Measurements from ENCODE around the gene CEP76. TPM values are rescaled to one million over a fixed set of nuclear protein-coding genes. Genes with fewer than 3 reads are reported as not detected.

CEP76 gene, protein sequence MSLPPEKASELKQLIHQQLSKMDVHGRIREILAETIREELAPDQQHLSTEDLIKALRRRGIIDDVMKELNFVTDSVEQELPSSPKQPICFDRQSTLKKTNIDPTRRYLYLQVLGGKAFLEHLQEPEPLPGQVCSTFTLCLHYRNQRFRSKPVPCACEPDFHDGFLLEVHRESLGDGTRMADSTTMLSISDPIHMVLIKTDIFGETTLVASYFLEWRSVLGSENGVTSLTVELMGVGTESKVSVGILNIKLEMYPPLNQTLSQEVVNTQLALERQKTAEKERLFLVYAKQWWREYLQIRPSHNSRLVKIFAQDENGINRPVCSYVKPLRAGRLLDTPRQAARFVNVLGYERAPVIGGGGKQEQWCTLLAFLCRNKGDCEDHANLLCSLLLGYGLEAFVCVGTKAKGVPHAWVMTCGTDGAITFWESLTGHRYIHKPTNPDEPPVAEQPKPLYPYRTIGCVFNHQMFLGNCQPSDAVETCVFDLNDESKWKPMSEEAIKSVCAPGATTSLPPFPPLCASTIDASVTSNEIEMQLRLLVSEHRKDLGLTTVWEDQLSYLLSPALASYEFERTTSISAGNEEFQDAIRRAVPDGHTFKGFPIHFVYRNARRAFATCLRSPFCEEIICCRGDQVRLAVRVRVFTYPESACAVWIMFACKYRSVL
- 10 to 100 TPM in 1 of 4 donors, 1 to 10 TPM in 3; 8.2 to 10.9 (median 9.5) TPM for total RNA-seq

GRCh38 chr18:12702221-12703095 lies at the start of gene CEP76, which contains the start of gene PSMG2:
TSS of gene CEP76 (minus strand) at chr18:12702723. CDS start at chr18:12702548, 175 bp downstream.
TSS of gene PSMG2 (plus strand) at chr18:12703042. CDS start at chr18:12703108, 66 bp downstream.
- DNase-seq (ENCODE audit: low spot score) (peak; percentile 52), ATAC-seq (ENCODE audit: low FRiP score) (peak; percentile 95)
- no peak for TF ChIP-seq CTCF (IDR thresholded peaks at IDR 0.05)

DNA sequence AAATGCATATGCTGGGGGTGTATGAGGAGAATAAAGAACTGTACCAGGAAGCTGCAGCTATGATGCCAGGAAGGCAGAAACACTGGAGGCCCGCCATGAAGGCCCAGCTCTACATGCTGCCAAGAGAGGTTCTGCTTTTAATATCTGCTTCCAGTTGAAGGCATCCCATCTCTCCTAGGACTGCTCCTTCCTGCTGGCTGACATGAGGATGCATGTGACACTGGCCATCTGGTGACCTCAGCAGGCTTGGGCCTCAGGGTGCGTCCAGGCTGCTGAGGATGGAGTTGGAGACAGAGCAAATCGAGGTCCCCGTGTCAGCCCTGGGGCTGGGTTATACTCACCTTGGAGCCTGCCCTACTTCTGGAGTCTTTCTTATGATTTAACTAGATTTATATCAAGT lies 49.4 kb upstream of the CEP76 start:
- no peak for DNase-seq (ENCODE audit: low spot score)
- TF ChIP-seq CTCF (IDR thresholded peaks at IDR 0.05), result no peak
- ATAC-seq (ENCODE audit: low FRiP score), result no peak

DNA sequence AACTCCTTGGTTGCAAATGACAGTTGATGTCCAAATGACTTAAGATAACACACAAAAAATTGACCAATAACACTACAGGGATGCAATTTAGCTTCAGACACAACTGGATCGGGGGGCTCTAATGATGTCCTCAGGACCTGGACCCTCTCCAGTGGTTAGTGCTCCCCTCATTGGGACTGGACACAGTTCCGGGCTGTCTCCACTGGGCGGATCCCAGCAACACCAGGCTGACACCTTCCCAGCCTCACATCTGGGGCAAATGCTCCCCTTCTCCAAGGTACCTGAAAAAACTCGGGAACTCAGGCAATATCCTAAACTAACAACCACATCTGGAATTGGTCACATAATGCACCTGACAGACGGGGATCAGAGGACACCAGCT lies 49.0 kb upstream of the CEP76 start:
- DNase-seq (ENCODE audit: low spot score) (no peak), ATAC-seq (ENCODE audit: low FRiP score) (no peak)
- no peak for TF ChIP-seq CTCF (IDR thresholded peaks at IDR 0.05)

- no peak for TF ChIP-seq CTCF (IDR thresholded peaks at IDR 0.05)
- ATAC-seq (ENCODE audit: low FRiP score) (no peak), DNase-seq (ENCODE audit: low spot score) (no peak)
These were observed 48.4 kb upstream of the CEP76 start for GRCh38 chr18:12750715-12751502.

- ATAC-seq (ENCODE audit: low FRiP score), result no peak
- no peak for DNase-seq (ENCODE audit: low spot score)
- no peak for TF ChIP-seq CTCF (IDR thresholded peaks at IDR 0.05)
These were observed 47.7 kb upstream of the CEP76 start for GRCh38 chr18:12750076-12750714.

- no peak for ATAC-seq (ENCODE audit: low FRiP score)
- no peak for TF ChIP-seq CTCF (IDR thresholded peaks at IDR 0.05)
These were observed 46.6 kb upstream of the CEP76 start for GRCh38 chr18:12749121-12749520.

More at GRCh38 chr18:12749121-12749520, 46.6 kb upstream of the CEP76 start:
- no peak for DNase-seq (ENCODE audit: low spot score)

All from omental fat pad (tissue), 4 donors.